HEK293 (cell line): ENCODE results near the gene BEX2.
A peak's percentile ranks its signal among the peaks of the same experiment; 100 is the strongest.
"Not testable (repeated sequence)": the region's sequence is repeated elsewhere in the genome, so short reads cannot be mapped to it uniquely, and the experiment has no call there.

Experiments used
- CTCF ChIA-PET: fragments of 350-600 bp; formaldehyde crosslinking; extraction: SDS; loops from one replicate; lab custom pipeline; 2021; ENCODE audit warnings: antibody characterized with exemption; lab: Yijun Ruan, JAX
- POLR2A ChIA-PET: fragments of 300-600 bp; formaldehyde crosslinking; extraction: SDS; loops from one replicate; lab custom pipeline; 2020; ENCODE audit warnings: antibody characterized with exemption, inconsistent platforms; lab: Yijun Ruan, JAX
- H3K27ac ChIP-seq: fragments of 200-500 bp; sonication (Bioruptor generic); 2 replicates; pipeline ENCODE4 v1.5.1; 2014; ENCODE audit warnings: low read depth, low read length, control low read depth, inconsistent platforms; ENCODE audit errors: extremely low read depth
- H3K36me3 ChIP-seq, 2 experiments: fragments of 200-500 bp in 1 of 2; sonication (Bioruptor generic) in 1 of 2; 1 replicate in 1 of 2; 2 replicates in 1 of 2; pipeline ENCODE4 v1.5.1; 2014 to 2017; ENCODE audit warnings: inconsistent platforms in 2 of 2, low read length in 2 of 2; ENCODE audit not compliant: control insufficient read depth in 2 of 2, insufficient read depth in 1 of 2
- H3K4me1 ChIP-seq: fragments of 200-500 bp; sonication (Bioruptor generic); 2 replicates; pipeline ENCODE4 v1.5.1; 2014; ENCODE audit warnings: mild to moderate bottlenecking, low read length, inconsistent platforms; ENCODE audit not compliant: control insufficient read depth, insufficient read depth
- H3K4me3 ChIP-seq: 2 replicates; pipeline ENCODE4 v1.5.1; 2011; ENCODE audit warnings: low read depth, mild to moderate bottlenecking, control low read depth, low read length, moderate library complexity
- H3K9me3 ChIP-seq: fragments of 200-500 bp; sonication (Bioruptor generic); 2 replicates; pipeline ENCODE4 v1.5.1; 2014; ENCODE audit warnings: low read depth, low read length, inconsistent platforms; ENCODE audit not compliant: control insufficient read depth, insufficient read depth
- REST ChIP-seq: fragments of 450-650 bp; formaldehyde crosslinking; IDR thresholded peaks from 2 replicates; pipeline ENCODE4 v1.5.1; 2016; ENCODE audit warnings: missing biosample characterization, missing genetic modification characterization
- TSHZ1 ChIP-seq: fragments of 450-650 bp; formaldehyde crosslinking; IDR thresholded peaks from 2 replicates; pipeline ENCODE4 v1.5.1; 2016; ENCODE audit warnings: missing biosample characterization, missing genetic modification characterization, borderline replicate concordance
- ZBTB8A ChIP-seq: fragments of 450-650 bp; formaldehyde crosslinking; IDR thresholded peaks from 2 replicates; pipeline ENCODE4 v1.5.1; 2016; ENCODE audit warnings: missing biosample characterization, missing genetic modification characterization
- ZFP69B ChIP-seq: fragments of 450-650 bp; formaldehyde crosslinking; IDR thresholded peaks from 2 replicates; pipeline ENCODE4 v1.5.1; 2016; ENCODE audit warnings: missing biosample characterization, missing genetic modification characterization
- ZNF146 ChIP-seq: fragments of 450-650 bp; formaldehyde crosslinking; IDR thresholded peaks from 2 replicates; pipeline ENCODE4 v1.5.1; 2016; ENCODE audit warnings: missing biosample characterization, missing genetic modification characterization
- ZNF157 ChIP-seq: fragments of 450-650 bp; formaldehyde crosslinking; IDR thresholded peaks from 2 replicates; pipeline ENCODE4 v1.5.1; 2016; ENCODE audit warnings: missing biosample characterization, missing genetic modification characterization
- ZNF280D ChIP-seq: fragments of 450-650 bp; formaldehyde crosslinking; IDR thresholded peaks from 2 replicates; pipeline ENCODE4 v1.5.1; 2016; ENCODE audit warnings: missing biosample characterization, missing genetic modification characterization
- ZNF560 ChIP-seq: fragments of 450-650 bp; formaldehyde crosslinking; IDR thresholded peaks from 2 replicates; pipeline ENCODE4 v1.5.1; 2017; ENCODE audit warnings: missing biosample characterization, missing genetic modification characterization, borderline replicate concordance

BEX2 gene

GRCh38 chrX:103309860-103310554, 783 bp downstream of the BEX2 start:
- H3K27ac ChIP-seq = no peak overlapping the region; the same call in 1 of the 2 replicates
- no peaks in the 10 kb centered on the region for H3K9me3 ChIP-seq
- no peak for TF ChIP-seq TSHZ1
- no peak for TF ChIP-seq ZFP69B
- TF ChIP-seq ZBTB8A = no peak
- TF ChIP-seq REST (tag by site-specific recombination) = peak; percentile 89
- no peak for TF ChIP-seq ZNF560 (tag by site-specific recombination)
- no peak for TF ChIP-seq ZNF157 (tag by site-specific recombination)
- no peaks in the 10 kb centered on the region for H3K4me1 ChIP-seq
- POLR2A ChIA-PET = interaction anchor here (0.6 kb wide), 1 partner anchor 56 kb away, joined by 3 read pairs; no protein-coding TSS in a partner anchor
- CTCF ChIA-PET = no interaction called here
- peak overlapping the region; percentile 55 for H3K4me3 ChIP-seq
- H3K36me3 ChIP-seq = no peaks in the 10 kb centered on the region

GRCh38 chrX:103305666-103306065, 5.1 kb downstream of the BEX2 start:
- POLR2A ChIA-PET = not testable (repeated sequence)

More at GRCh38 chrX:103305666-103306065, 5.1 kb downstream of the BEX2 start:
- H3K36me3 ChIP-seq, H3K4me3 ChIP-seq, H3K27ac ChIP-seq, H3K9me3 ChIP-seq, H3K4me1 ChIP-seq: not testable (repeated sequence)
- CTCF ChIA-PET = interaction anchor here (0.6 kb wide), 1 partner anchor 73 kb away, joined by 3 read pairs; no protein-coding TSS in a partner anchor
- 0 out of 2 replicates have a peak, but pooled peaks have one; percentile 26 for TF ChIP-seq ZNF280D (tag by site-specific recombination)
- peak; percentile 94 for TF ChIP-seq ZNF146 (tag by site-specific recombination)
